Measurements from ENCODE around the gene CELSR3.

The CELSR3 gene

DNA sequence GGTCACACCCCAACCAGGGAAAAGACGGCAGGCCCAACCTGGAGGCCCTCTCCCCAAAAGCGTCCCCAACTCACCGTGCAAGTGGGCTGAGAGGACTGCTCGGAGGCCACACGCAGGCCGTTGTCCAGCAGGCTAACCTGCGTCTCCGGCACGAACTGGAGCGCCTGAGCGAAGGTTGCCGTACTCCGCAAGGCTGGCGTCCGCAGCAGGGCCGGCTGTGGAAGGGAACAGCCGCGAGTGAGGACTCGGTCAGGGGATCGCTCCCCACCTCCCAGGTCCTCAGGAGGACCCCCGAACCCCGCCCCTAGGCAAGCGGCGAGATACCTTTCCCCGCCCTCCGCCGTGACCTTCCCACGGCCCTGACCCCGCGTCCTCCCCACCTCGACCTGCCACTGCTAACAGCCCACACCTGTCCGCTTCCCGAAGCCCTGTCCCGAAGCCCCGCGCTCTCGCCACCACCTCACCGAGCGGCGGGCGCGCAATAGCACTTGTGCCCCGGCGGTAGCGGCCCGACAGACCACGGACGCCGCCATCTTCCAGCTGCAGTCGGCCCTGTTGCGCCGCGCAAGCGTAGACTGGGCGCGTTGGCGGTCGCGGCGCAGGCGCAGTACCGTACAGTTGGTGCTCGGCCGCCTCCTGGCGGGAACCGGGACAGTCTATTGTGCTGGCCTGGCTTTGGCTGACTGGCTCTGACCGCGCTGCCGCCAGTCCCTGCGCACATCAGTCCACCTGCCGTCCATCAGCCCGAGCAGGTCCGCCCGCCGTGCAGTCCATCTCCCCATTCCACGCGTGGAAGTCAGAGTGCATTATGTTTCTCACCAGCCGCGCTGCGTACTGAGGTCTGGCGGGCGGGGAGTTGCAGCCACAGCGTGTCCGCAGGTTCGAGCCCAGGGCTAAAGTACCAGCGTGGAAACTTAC, 53.3 kb downstream of the CELSR3 start, which contains the start of gene UQCRC1:
TSS of gene UQCRC1 (minus strand) at position 559 of the 918 bp plus-strand sequence. CDS start at position 533, 26 bp downstream.
- in situ Hi-C loops (cut with HindIII; ENCODE audit: low pct_ligation_motif_present, low sequenced_read_pairs) = no loop called here
- peak; percentile 88 for DNase-seq
- H3K4me3 ChIP-seq (ENCODE audit: low read depth, low read length) = peak within 1 kb of the TSS; percentile 100
- peak; percentile 83 for TF ChIP-seq CTCF (IDR thresholded peaks at IDR 0.05; ENCODE audit: low read depth, low read length, missing control alignments)
- no peaks in the 10 kb centered on the region for H3K27me3 ChIP-seq (replicated peaks)
- H3K36me3 ChIP-seq (replicated peaks) = peaks cover 18% of the 10 kb centered on the region
- peak within 1 kb of the TSS; percentile 67 for H3K27ac ChIP-seq

DNA sequence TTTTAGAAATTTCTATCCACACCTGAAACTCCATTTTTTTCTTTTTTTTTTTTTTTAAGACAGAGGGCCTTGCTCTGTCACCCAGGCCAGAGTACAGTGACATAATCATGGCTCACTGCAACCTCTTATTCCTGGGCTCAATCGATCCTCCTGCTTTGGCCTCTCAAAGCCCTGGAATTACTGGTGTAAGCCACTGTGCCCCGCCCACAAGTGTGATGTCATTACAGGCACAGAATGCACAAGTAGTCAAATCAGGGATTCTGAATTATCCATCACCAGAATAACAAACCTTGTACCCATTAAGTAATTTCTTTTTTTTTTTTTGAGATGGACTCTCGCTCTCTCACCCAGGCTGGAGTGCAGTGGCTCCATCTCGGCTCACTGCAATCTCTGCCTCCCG, 55.2 kb downstream of the CELSR3 start:
- DNase-seq = no peak
- in situ Hi-C loops (cut with HindIII; ENCODE audit: low pct_ligation_motif_present, low sequenced_read_pairs) = no loop called here
- H3K36me3 ChIP-seq (replicated peaks) = peaks cover 37% of the 10 kb centered on the region
- H3K4me3 ChIP-seq (ENCODE audit: low read depth, low read length) = no peak overlapping the region
- H3K27me3 ChIP-seq (replicated peaks) = no peaks in the 10 kb centered on the region
- TF ChIP-seq CTCF (IDR thresholded peaks at IDR 0.05; ENCODE audit: low read depth, low read length, missing control alignments) = no peak
- H3K27ac ChIP-seq = no peak overlapping the region

DNA sequence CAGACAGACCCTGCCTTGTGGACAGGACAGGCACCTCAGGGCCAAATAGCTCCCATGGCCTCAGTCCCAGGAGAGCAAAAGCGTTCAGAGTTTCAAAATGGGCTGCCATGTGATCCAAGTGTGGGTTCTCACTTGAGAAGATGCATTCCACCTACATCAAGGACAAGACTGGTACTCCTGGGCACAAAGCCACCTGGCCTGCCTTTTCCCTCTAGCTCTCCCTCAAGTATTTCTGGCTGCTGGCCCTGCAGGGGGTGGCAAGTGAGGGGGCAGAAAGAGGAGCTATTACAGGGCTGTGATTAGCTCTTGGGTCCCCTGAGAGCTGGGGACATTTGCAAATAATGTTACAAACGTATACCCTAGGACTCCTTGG, 61.1 kb downstream of the CELSR3 start:
- H3K4me3 ChIP-seq (ENCODE audit: low read depth, low read length) = no peak overlapping the region
- no peak for TF ChIP-seq CTCF (IDR thresholded peaks at IDR 0.05; ENCODE audit: low read depth, low read length, missing control alignments)
- H3K27ac ChIP-seq = no peak overlapping the region
- in situ Hi-C loops (cut with HindIII; ENCODE audit: low pct_ligation_motif_present, low sequenced_read_pairs) = no loop called here
- no peaks in the 10 kb centered on the region for H3K27me3 ChIP-seq (replicated peaks)
- H3K36me3 ChIP-seq (replicated peaks) = peaks cover 74% of the 10 kb centered on the region
- no peak for DNase-seq

GRCh38 chr3:48600711-48601621, 61.7 kb downstream of the CELSR3 start:
- TF ChIP-seq CTCF (IDR thresholded peaks at IDR 0.05; ENCODE audit: low read depth, low read length, missing control alignments) = no peak
- Histone ChIP-seq H3K36me3 (replicated peaks) (peaks cover 72% of the 10 kb centered on the region), H3K4me3 (ENCODE audit: low read depth, low read length) (no peak overlapping the region), H3K27me3 (replicated peaks) (no peaks in the 10 kb centered on the region), H3K27ac (no peak overlapping the region)
- in situ Hi-C loops (cut with HindIII; ENCODE audit: low pct_ligation_motif_present, low sequenced_read_pairs) = no loop called here
- DNase-seq = no peak

DNA sequence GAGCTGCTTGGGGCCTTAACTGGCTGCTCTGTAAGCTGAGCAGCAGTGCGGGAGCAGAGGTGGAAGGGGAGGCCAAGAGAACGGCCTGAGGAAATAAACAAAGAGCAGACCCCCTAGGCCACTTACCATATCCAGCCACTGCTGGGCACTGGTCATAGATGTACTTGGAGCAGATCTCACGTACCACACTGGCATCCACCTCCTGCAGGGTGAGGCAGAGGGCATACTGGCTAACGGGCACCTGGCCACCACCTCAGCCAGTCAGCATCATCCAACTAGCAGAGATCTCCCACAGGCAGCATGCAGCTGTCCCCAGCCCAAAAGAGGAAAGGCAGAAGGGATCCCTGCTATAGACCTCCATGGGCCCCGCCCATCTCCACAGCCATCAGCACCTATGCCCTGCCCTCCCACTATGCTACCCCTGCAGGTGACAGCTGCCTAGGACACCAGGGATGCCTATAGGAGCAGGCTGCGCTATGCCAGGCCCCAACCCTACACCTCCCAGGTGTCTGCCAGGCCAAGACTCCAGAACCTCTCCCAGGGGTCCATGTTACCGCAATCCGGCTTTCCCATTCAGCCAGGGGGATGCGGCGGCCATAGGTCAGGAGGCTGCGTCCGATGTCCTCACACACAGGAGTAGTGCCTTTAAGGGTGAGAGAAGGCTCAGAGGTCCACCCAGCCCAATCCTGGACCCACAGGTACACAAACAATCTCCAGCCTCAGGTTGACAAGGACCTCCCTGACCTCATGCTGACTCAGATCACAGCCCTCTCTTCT, 63.0 kb downstream of the CELSR3 start:
- DNase-seq = no peak
- Histone ChIP-seq H3K4me3 (ENCODE audit: low read depth, low read length) (no peak overlapping the region), H3K36me3 (replicated peaks) (peaks cover 59% of the 10 kb centered on the region), H3K27ac (no peak overlapping the region), H3K27me3 (replicated peaks) (no peaks in the 10 kb centered on the region)
- in situ Hi-C loops (cut with HindIII; ENCODE audit: low pct_ligation_motif_present, low sequenced_read_pairs) = no loop called here
- TF ChIP-seq CTCF (IDR thresholded peaks at IDR 0.05; ENCODE audit: low read depth, low read length, missing control alignments) = no peak
